Breast epithelium (tissue), 3 donors: ENCODE measurements around the gene ABHD11.

Source experiments
- POLR2A ChIP-seq: fragments of 450-650 bp; IDR thresholded peaks from one replicate; pipeline ENCODE4 v1.6.1; 2016; ENCODE audit warnings: antibody characterized with exemption, mild to moderate bottlenecking, moderate library complexity
- POLR2AphosphoS5 ChIP-seq, 3 donors: sonication (generic); formaldehyde crosslinking; IDR thresholded peaks; one replicate each; pipeline ENCODE4 v1.6.1; 2017; ENCODE audit warnings: antibody characterized with exemption in 3 of 3
- TF ChIP-seq, protein P1 (sequence below), 3 donors: fragments of 450-650 bp; IDR thresholded peaks; one replicate each; pipeline ENCODE4 v1.5.1; 2016 to 2017; ENCODE audit warnings: antibody characterized with exemption in 3 of 3, mild to moderate bottlenecking in 3 of 3, moderate library complexity in 3 of 3

DNA sequence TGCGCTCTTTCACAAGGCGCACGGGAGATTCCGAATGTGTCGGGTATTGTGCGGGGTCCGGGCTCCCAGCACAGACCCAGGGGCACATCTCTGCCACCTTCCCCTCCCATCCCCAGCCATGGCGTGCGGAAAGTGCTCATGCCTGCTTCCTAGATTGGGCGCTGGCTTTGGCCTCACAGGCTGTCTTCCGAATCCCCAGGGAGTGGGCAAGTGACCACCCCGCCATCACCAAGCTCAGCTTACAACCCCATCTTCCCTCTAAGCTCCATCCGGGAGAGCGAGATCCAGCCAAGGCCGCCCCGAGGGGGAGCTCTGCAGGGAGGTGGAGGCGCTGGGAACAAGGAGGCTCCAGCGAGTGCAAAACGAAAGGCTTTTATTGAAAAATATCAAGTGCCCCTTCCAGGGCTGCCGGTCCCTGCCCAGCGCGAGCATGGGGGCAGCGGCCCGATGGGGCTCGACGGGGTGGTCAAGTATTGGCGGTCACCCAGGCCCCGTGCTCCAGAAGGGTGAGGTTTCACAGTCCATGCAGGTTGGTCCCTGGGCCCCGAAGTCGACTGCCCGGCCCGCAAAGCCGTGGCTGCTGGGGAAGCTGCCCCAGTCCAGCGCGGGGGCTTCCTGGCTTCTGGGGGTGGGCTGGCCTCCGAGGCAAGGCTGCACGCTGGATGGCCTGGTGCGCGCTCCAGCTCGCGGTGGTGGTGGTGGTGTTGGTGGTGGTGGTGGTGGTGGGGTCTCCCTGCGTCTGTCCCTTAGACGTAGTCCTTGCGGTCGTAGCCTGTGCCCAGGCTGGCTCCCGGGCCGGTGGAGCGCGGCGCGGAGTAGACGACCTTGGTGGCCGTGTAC, 30.3 kb upstream of the ABHD11 start:
- TF ChIP-seq, protein P1, sequence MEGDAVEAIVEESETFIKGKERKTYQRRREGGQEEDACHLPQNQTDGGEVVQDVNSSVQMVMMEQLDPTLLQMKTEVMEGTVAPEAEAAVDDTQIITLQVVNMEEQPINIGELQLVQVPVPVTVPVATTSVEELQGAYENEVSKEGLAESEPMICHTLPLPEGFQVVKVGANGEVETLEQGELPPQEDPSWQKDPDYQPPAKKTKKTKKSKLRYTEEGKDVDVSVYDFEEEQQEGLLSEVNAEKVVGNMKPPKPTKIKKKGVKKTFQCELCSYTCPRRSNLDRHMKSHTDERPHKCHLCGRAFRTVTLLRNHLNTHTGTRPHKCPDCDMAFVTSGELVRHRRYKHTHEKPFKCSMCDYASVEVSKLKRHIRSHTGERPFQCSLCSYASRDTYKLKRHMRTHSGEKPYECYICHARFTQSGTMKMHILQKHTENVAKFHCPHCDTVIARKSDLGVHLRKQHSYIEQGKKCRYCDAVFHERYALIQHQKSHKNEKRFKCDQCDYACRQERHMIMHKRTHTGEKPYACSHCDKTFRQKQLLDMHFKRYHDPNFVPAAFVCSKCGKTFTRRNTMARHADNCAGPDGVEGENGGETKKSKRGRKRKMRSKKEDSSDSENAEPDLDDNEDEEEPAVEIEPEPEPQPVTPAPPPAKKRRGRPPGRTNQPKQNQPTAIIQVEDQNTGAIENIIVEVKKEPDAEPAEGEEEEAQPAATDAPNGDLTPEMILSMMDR (IDR thresholded peaks at IDR 0.05), result no peak
- TF ChIP-seq POLR2AphosphoS5 (IDR thresholded peaks at IDR 0.05) (no peak), POLR2A (no peak)
